Upper lobe of left lung (tissue), 6 donors: ENCODE data around the gene CEACAM1. TPM values are rescaled to one million over a fixed set of nuclear protein-coding genes. Genes with fewer than 3 reads are reported as not detected.

Experiments
- ATAC-seq, 2 donors: fragments of 200-7000 bp; cut with Tn5 transposase; one replicate each; pipeline ENCODE4 v1.9.1; 2022; ENCODE audit warnings: mild to moderate bottlenecking in 2 of 2, moderate library complexity in 2 of 2; ENCODE audit not compliant: low FRiP score in 2 of 2
- DNase-seq, 2 donors: peaks; one replicate each; pipeline ENCODE4 v3.0.0-alpha.2; 2019 to 2020
- H3K27ac ChIP-seq, 4 donors: fragments of 200-600 bp; sonication (generic); one replicate each; pipeline ENCODE4 v1.5.1; 2016 to 2019
- H3K27me3 ChIP-seq, 4 donors: fragments of 200-600 bp; sonication (generic); one replicate each; pipeline ENCODE4 v1.5.1; 2017 to 2019
- H3K36me3 ChIP-seq, 4 donors: fragments of 200-600 bp; sonication (generic); one replicate each; pipeline ENCODE4 v1.5.1; 2016 to 2019
- H3K4me1 ChIP-seq, 4 donors: fragments of 200-600 bp; sonication (generic); one replicate each; pipeline ENCODE4 v1.5.1; 2018 to 2019
- H3K4me3 ChIP-seq, 4 donors: fragments of 200-600 bp; sonication (generic); one replicate each; pipeline ENCODE4 v1.5.1; 2017 to 2019; ENCODE audit warnings: mild to moderate bottlenecking in 2 of 4, moderate library complexity in 1 of 4
- H3K9me3 ChIP-seq, 4 donors: fragments of 200-600 bp; sonication (generic); one replicate each; pipeline ENCODE4 v1.5.1; 2018 to 2019
- EP300 ChIP-seq, 4 donors: sonication (generic); formaldehyde crosslinking; IDR thresholded peaks; one replicate each; pipeline ENCODE4 v1.5.1; 2017; ENCODE audit warnings: antibody characterized with exemption in 4 of 4, control low read depth in 2 of 4
- POLR2A ChIP-seq, 4 donors: fragments of 450-650 bp; IDR thresholded peaks; one replicate each; pipeline ENCODE4 v1.5.1; 2016 to 2017; ENCODE audit warnings: antibody characterized with exemption in 4 of 4, mild to moderate bottlenecking in 2 of 4
- POLR2AphosphoS5 ChIP-seq, 2 donors: sonication (generic); formaldehyde crosslinking; IDR thresholded peaks; one replicate each; pipeline ENCODE4 v1.5.1; 2017; ENCODE audit warnings: antibody characterized with exemption in 2 of 2
- WGBS, 2 donors: methylation state at CpG; one replicate each; pipeline ENCODE4 v1.1.5; 2017 to 2018; 5-methylcytosine and 5-hydroxymethylcytosine counted together
- total RNA-seq, 6 donors: library from RNA; depleted of rRNA in 4 of 6; stranded (reverse); fragments of >200 nt in 4 of 6; gene quantifications; one replicate each; pipeline versions ENCODE4 v1.1.0 to v1.2.1, GENCODE V29; 2016 to 2021
- TF ChIP-seq, protein P1 (sequence below), 6 experiments: fragments of 450-650 bp in 4 of 6; fragments of 200-600 bp in 2 of 6; sonication (generic) in 2 of 6; IDR thresholded peaks; one replicate each; pipeline ENCODE4 v1.5.1; 2016 to 2019; ENCODE audit warnings: antibody characterized with exemption in 6 of 6
- donor health status: DM: no; HTN: no; CAD: no; lungs with moderate emphysema.
- donor health status: DM: no; HTN: yes; CAD: no; lungs with severe emphysema.

CEACAM1 gene
- total RNA-seq, 6 donors from 2014 or later = 7.3 to 11.9 (median 9.2) TPM

DNA sequence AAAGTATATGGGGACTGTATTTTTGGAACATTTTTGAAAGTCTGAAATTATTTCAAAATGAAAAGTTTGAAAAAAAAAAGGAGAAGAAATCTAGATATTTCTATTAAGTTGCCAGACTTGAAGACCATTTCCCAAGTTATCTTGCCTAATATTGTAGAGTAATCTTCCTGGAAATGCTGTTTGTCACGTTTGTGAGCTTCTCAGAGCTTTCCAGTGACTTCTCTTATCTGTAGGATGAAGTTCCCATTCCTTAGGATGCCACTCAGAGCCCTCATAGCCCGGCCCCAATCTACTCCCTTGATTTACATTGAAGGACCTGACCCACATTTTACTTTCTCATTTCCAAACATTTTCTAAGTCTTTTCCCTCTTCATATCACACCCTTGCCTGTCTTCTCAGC is 42.8 kb upstream of the CEACAM1 start:
- 34 to 53% methylated on average over 2 of the region's 2 CpGs for WGBS, 2 donors
- TF ChIP-seq, protein P1, sequence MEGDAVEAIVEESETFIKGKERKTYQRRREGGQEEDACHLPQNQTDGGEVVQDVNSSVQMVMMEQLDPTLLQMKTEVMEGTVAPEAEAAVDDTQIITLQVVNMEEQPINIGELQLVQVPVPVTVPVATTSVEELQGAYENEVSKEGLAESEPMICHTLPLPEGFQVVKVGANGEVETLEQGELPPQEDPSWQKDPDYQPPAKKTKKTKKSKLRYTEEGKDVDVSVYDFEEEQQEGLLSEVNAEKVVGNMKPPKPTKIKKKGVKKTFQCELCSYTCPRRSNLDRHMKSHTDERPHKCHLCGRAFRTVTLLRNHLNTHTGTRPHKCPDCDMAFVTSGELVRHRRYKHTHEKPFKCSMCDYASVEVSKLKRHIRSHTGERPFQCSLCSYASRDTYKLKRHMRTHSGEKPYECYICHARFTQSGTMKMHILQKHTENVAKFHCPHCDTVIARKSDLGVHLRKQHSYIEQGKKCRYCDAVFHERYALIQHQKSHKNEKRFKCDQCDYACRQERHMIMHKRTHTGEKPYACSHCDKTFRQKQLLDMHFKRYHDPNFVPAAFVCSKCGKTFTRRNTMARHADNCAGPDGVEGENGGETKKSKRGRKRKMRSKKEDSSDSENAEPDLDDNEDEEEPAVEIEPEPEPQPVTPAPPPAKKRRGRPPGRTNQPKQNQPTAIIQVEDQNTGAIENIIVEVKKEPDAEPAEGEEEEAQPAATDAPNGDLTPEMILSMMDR (IDR thresholded peaks at IDR 0.05) = no peak
- TF ChIP-seq POLR2A (IDR thresholded peaks at IDR 0.05) (no peak), EP300 (IDR thresholded peaks at IDR 0.05) (no peak), POLR2AphosphoS5 (IDR thresholded peaks at IDR 0.05) (no peak)
- ATAC-seq (no peak), DNase-seq (no peak)
- Histone ChIP-seq H3K9me3 (no peaks in the 10 kb centered on the region), H3K36me3 (no peaks in the 10 kb centered on the region), H3K4me1 (no peaks in the 10 kb centered on the region), H3K27ac (no peak overlapping the region), H3K27me3 (no peaks in the 10 kb centered on the region), H3K4me3 (no peak overlapping the region)

DNA sequence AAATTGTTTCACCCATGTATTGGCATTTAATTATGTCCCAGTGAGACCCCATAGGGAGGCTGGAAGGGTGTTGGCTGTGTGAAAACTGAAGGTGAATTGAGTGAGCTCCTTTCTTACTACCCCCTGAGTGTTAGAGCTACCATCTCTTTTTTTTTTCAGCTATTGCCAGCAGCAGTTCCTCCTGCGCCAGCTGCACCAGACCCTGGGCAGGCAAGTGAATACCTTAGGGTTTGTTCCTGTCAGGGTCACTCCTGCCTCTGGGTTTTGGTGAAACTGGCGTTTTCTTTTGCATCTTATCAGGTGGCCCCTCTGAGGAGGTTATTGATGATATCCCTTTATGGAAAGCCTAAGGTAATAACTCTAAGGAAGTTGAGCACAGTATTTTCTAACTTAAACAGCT is 40.9 kb upstream of the CEACAM1 start:
- Histone ChIP-seq H3K27me3 (no peaks in the 10 kb centered on the region), H3K27ac (no peak overlapping the region), H3K36me3 (no peaks in the 10 kb centered on the region), H3K9me3 (no peaks in the 10 kb centered on the region), H3K4me3 (no peak overlapping the region), H3K4me1 (no peaks in the 10 kb centered on the region)
- 60 to 61% methylated on average over 2 of the region's 2 CpGs for WGBS, 2 donors
- DNase-seq = no peak
- ATAC-seq = no peak
- TF ChIP-seq POLR2AphosphoS5 (IDR thresholded peaks at IDR 0.05) (no peak), EP300 (IDR thresholded peaks at IDR 0.05) (no peak), POLR2A (IDR thresholded peaks at IDR 0.05) (no peak)
- TF ChIP-seq, protein P1 (IDR thresholded peaks at IDR 0.05) = no peak

DNA sequence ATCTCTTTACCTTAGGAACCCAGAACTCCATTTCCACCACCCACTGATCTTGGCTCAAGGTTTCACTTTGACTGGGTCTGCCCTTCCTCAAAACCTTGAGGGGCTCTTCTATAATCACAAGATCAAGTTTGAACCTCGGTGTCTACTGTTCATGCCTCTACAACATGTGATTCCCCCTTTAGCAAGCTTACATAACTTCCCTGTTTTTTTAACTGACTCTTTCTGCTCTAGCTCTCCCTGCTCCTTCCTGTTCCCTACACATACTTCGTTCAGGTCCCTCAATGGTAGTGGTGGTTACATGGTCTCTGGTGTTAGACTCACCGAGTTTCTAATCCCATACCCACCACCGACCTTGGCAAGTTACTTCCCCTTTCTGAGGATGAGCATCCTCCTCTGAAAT is 39.7 kb upstream of the CEACAM1 start:
- no peak for DNase-seq
- Histone ChIP-seq H3K4me3 (no peak overlapping the region), H3K9me3 (no peaks in the 10 kb centered on the region), H3K36me3 (no peaks in the 10 kb centered on the region), H3K27ac (no peak overlapping the region), H3K4me1 (peaks cover 0 to 3% (median 0%) of the 10 kb centered on the region in 4 donors), H3K27me3 (no peaks in the 10 kb centered on the region)
- 43 to 62% methylated on average over 4 of the region's 4 CpGs for WGBS, 2 donors
- no peak for TF ChIP-seq POLR2AphosphoS5 (IDR thresholded peaks at IDR 0.05)
- TF ChIP-seq, protein P1 (IDR thresholded peaks at IDR 0.05) = no peak
- TF ChIP-seq POLR2A (IDR thresholded peaks at IDR 0.05) = no peak
- ATAC-seq = peak; percentile 35 to 38

DNA sequence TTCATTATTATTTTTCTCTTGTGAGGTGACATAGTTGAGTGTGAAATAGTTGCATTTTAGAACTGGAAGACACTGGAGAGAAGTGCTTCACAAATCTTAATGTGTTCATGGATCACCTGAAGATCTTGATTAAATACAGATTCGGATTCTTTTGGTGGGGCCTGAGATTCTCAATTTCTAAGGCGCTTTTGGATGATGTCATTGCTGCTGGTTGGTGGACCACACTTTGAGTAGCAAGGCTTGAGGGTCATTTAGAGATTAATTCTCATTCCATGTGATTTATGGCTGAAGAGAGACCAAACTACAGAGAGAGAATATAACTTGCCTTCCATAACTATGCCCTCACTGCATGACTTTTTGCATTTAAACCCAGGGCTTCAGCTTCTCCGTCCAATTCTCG is 39.3 kb upstream of the CEACAM1 start:
- Histone ChIP-seq H3K4me3 (no peak overlapping the region), H3K4me1 (peaks cover 0 to 3% (median 0%) of the 10 kb centered on the region in 4 donors), H3K27me3 (no peaks in the 10 kb centered on the region), H3K36me3 (no peaks in the 10 kb centered on the region), H3K27ac (no peak overlapping the region), H3K9me3 (no peaks in the 10 kb centered on the region)
- DNase-seq (no peak), ATAC-seq (no peak)
- TF ChIP-seq EP300 (IDR thresholded peaks at IDR 0.05) (no peak), POLR2AphosphoS5 (IDR thresholded peaks at IDR 0.05) (no peak)
- TF ChIP-seq, protein P1 (IDR thresholded peaks at IDR 0.05) = no peak
- 78 to 83% methylated on average over 4 of the region's 4 CpGs for WGBS, 2 donors

DNA sequence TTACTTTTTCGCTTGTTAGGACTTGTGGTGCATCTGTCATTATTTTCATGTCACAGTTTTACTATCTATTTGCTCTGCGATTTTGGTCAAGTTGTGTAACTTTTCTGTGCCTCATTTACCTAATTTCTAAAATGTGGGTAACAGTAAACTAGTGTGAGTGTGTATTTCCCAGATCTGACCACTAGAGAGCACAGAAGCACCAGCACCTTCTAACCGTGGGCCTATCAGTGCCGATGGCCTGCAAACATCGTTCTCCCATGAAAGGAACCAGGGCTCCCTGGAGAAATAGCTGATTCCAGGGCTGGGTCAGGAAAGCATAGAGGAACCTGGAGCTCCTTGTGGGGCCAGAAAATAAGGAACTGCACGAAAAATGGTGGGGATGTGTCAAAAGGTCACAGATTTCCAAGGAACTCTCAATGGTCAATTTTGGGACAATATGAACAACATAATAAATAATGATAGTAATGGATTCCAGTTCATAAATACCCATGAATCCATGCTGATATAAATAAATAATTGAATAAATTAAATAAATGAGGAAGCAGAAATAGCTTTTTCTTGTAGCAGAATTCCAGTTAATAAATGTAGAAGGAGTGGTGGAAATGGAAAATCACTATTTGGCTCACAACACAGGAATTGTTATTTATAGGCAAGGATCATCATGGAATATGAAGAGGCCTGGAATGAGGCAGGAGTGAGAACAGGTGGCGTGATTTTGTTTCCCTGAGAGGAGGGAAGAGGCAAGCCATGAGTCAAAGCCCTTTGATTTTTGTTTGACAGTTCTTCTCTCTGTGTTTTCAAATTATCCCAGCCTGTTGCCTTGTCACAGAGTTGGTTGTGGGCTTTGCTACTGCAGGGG is 35.3 kb upstream of the CEACAM1 start:
- WGBS, 2 donors = 19 to 21% methylated on average over 7 of the region's 7 CpGs
- no peak overlapping the region for H3K27ac ChIP-seq
- DNase-seq (peak in 1 of 2 donors; percentile 37), ATAC-seq (peak in 1 of 2 donors; percentile 78)
- TF ChIP-seq, protein P1 (IDR thresholded peaks at IDR 0.05) = peak; percentile 25 to 69 (median 58)
- TF ChIP-seq POLR2AphosphoS5 (IDR thresholded peaks at IDR 0.05) = no peak
- no peaks in the 10 kb centered on the region for H3K27me3 ChIP-seq
- no peak overlapping the region for H3K4me3 ChIP-seq
- H3K36me3 ChIP-seq = no peaks in the 10 kb centered on the region
- peaks cover 0 to 3% (median 0%) of the 10 kb centered on the region in 4 donors for H3K4me1 ChIP-seq
- H3K9me3 ChIP-seq = no peaks in the 10 kb centered on the region
